DOHH2 (cell line): ENCODE data around the gene GLYR1.

Experiments used
- EZH2phosphoT487 ChIP-seq: fragments of 200-600 bp; sonication (generic); IDR thresholded peaks from 2 replicates; pipeline ENCODE4 v1.6.1; 2017; ENCODE audit warnings: borderline replicate concordance, mild to moderate bottlenecking, antibody characterized with exemption, low read length, moderate library complexity, mixed read lengths
- TF ChIP-seq, protein P1 (sequence below): fragments of 200-600 bp; sonication (generic); IDR thresholded peaks from one replicate; pipeline ENCODE4 v1.5.1; 2014; ENCODE audit warnings: antibody characterized with exemption, mild to moderate bottlenecking, low read depth, low read length; ENCODE audit not compliant: poor library complexity, severe bottlenecking

DNA sequence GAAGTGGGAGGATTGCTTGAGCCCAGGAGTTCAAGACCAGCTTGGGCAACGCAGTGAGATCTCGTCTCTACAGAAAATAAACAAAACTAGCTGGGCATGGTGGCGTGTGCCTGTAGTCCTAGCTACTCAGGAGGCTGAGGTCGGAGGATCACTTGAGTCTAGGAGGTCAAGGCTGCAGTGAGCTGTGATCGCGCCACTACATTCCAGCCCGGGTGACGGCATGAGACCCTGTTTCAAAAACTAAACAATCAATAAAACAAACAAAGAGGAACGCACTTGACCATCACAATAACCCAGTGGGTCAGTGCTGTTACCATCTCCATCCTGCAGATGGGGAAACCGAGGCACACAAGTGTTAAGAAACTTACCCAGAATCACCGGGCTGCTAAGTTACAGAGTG lies 93.9 kb downstream of the GLYR1 start:
- no peak for TF ChIP-seq EZH2phosphoT487
- TF ChIP-seq, protein P1, sequence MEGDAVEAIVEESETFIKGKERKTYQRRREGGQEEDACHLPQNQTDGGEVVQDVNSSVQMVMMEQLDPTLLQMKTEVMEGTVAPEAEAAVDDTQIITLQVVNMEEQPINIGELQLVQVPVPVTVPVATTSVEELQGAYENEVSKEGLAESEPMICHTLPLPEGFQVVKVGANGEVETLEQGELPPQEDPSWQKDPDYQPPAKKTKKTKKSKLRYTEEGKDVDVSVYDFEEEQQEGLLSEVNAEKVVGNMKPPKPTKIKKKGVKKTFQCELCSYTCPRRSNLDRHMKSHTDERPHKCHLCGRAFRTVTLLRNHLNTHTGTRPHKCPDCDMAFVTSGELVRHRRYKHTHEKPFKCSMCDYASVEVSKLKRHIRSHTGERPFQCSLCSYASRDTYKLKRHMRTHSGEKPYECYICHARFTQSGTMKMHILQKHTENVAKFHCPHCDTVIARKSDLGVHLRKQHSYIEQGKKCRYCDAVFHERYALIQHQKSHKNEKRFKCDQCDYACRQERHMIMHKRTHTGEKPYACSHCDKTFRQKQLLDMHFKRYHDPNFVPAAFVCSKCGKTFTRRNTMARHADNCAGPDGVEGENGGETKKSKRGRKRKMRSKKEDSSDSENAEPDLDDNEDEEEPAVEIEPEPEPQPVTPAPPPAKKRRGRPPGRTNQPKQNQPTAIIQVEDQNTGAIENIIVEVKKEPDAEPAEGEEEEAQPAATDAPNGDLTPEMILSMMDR: no peak
